ENCODE measurements around the gene KCNJ9.
A peak's percentile ranks its signal among the peaks of the same experiment; 100 is the strongest.

The KCNJ9 gene

GRCh38 chr1:160064164-160064563 is 17.2 kb upstream of the KCNJ9 start:
- DNase-seq: no peak
- in situ Hi-C loops (cut with MboI; ENCODE audit: low pct_unique_long_range_greater_than_20kb, low sequenced_read_pairs): no loop called here

DNA sequence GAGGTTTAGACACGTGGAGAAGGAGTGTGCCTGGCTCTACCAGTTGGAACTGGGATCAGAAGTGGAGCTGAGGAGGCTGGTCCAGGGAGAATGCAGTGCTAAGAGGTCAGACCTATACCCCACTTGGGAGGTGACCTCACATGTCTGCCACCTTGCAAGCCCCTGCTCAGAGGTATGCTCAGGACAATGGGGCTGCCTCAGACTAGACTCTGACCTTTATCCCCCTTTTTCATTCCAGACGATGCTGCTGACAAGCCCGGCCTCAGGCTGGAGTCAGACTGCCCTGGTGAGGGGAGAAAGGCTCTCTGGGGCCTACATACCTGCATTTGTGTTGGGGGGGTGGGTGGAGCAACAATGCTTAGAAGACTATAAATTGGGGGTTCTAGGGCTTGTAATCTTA is 16.6 kb upstream of the KCNJ9 start:
- in situ Hi-C loops (cut with MboI; ENCODE audit: low pct_unique_long_range_greater_than_20kb, low sequenced_read_pairs): no loop called here
- no peak for DNase-seq

- no peak for DNase-seq
- in situ Hi-C loops (cut with MboI; ENCODE audit: low pct_unique_long_range_greater_than_20kb, low sequenced_read_pairs): no loop called here
Observed at GRCh38 chr1:160066829-160067745, 14.3 kb upstream of the KCNJ9 start.

GRCh38 chr1:160068225-160068624 is 13.1 kb upstream of the KCNJ9 start:
- no peak for DNase-seq
- in situ Hi-C loops (cut with MboI; ENCODE audit: low pct_unique_long_range_greater_than_20kb, low sequenced_read_pairs): no loop called here

DNA sequence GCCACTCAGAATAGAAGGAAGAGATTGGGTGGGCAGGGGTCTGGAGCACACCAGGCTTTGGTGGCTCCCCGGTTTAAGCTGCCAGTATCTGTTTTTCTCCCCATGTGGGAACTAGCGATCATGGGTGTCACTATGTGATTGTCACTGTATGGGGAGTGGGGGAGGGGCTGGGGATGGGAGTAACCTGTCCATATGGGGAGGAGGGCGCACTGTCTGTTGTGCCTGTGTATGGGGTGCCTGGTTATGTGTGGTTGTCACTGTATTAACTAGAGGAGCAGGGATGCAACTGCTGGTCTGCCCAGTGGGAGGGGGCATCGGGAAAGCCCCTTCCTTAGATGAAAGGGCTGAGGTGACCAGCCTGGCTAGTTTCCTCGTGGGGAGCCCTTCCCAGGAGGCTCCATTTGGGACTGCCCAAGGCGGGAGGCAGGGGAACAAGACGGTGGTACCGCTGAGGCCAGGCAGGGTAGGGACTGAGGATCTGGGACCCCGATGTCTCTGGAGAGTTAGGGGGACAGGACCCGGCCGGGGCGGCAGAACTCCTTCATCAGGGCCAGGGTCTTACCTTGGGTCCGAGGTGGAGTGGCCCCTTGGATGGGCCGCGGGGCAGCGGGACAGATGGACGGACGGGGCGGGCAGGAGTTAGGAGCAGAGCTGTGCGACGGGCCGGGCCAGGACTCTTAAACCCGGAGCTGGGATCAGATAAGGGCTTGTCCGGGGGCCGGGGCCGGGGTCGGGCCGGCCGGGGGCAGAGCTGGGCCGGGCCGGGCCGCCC is 11.7 kb upstream of the KCNJ9 start, which contains the start of gene KCNJ10:
KCNJ10 (minus strand) TSS at position 701 of the 772 bp plus-strand sequence. CDS start 27,628 bp downstream, outside the sequence.
- in situ Hi-C loops (cut with MboI; ENCODE audit: low pct_unique_long_range_greater_than_20kb, low sequenced_read_pairs): no loop called here
- DNase-seq: no peak

DNA sequence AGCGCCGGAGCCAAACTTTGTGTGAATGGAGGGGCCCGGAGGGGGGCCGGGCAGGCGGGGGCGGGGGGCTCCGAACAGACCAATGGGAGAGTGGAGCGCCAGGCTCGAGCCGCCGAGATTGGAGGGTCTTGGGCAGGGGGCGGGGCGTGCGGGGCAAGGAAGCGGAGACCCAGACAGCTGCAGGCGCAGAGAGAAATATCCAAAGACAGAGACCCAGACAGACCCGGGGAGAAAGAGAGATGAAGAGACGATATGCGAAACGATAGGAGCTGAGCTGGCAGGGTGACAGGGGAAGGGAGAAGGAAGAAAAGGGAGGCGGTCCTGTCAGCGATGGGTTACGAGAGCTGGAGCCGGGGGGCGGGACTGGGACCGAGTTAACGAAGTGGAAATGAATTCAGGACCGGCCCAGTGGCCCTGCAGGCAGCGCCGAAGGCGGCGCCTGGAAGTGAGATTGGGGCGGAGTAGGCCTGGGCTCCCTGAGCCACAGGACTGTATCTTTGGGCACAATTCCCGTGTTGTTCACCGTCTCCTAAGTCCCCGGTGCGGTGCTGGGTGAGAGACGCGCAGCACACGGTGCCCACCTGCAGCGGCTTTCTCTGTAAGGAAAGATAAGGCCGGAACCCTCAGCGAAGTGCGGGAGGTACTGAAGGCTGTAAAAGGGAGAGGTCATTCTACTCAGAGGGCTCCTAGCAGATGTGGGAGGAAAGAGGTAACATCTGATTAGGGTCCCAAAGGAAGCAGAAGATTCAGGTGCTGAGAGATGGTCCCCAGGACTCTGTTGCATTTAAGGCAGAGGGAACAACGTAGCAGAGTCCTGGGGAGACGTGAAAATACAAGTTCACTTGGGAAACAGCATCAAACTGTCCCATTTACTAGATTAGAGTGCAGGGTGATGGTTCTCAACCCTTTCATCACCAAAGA is 10.8 kb upstream of the KCNJ9 start:
- DNase-seq: peak; percentile 48
- in situ Hi-C loops (cut with MboI; ENCODE audit: low pct_unique_long_range_greater_than_20kb, low sequenced_read_pairs): no loop called here

- no peak for DNase-seq
Observed at GRCh38 chr1:160071289-160071688, 10.0 kb upstream of the KCNJ9 start.

DNA sequence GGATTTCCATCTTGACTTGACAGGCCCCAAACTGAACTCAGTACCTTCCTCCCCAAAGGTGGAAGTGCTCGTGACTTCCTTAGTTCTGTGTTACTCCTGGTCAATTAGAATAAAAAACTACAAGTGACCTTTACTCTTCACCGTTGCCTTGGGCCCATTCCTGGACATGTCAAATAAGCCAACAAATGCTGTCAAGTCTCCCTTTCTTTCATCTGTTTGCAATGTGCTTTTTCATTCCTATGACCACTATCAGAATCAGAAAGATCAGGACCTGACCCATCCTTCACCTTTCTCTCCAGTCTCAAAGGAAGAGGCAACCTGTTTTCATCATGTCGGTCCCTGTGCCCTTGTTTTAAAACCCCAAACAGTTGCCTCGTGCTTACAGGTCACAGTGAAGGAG is 6.5 kb upstream of the KCNJ9 start:
- no peak for DNase-seq
- in situ Hi-C loops (cut with MboI; ENCODE audit: low pct_unique_long_range_greater_than_20kb, low sequenced_read_pairs): no loop called here

More at GRCh38 chr1:160071289-160071688, 10.0 kb upstream of the KCNJ9 start:
- in situ Hi-C loops (cut with MboI; ENCODE audit: low pct_unique_long_range_greater_than_20kb, low sequenced_read_pairs): no loop called here

DNA sequence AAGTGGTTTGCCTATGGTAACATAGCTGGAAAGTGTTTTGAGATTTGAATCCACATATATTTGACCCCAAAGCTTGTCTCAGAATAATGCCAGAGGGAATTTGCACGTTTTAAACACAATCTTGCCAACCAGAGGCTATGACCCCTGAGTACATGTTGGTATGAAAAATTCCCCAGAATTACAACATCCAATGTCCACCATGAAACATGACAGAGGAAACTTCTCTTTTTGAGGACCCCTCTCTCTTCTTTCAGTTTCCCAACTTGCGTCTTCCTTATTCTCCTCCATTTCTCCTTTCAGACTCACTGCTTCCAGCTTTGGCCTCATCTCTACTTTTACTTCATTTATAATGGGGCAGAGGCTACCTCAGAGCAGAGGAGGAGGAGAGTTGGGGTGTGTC is 5.5 kb upstream of the KCNJ9 start:
- in situ Hi-C loops (cut with MboI; ENCODE audit: low pct_unique_long_range_greater_than_20kb, low sequenced_read_pairs): no loop called here
- no peak for DNase-seq

GRCh38 chr1:160076295-160076694 is 5.0 kb upstream of the KCNJ9 start:
- DNase-seq: no peak
- in situ Hi-C loops (cut with MboI; ENCODE audit: low pct_unique_long_range_greater_than_20kb, low sequenced_read_pairs): no loop called here

- in situ Hi-C loops (cut with MboI; ENCODE audit: low pct_unique_long_range_greater_than_20kb, low sequenced_read_pairs): no loop called here
- no peak for DNase-seq
Observed at GRCh38 chr1:160077486-160077885, 3.9 kb upstream of the KCNJ9 start.

GRCh38 chr1:160078512-160079195 is 2.7 kb upstream of the KCNJ9 start:
- peak; percentile 82 for DNase-seq
- in situ Hi-C loops (cut with MboI; ENCODE audit: low pct_unique_long_range_greater_than_20kb, low sequenced_read_pairs): no loop called here

GRCh38 chr1:160079448-160079847 is 1.9 kb upstream of the KCNJ9 start:
- DNase-seq: no peak
- in situ Hi-C loops (cut with MboI; ENCODE audit: low pct_unique_long_range_greater_than_20kb, low sequenced_read_pairs): no loop called here

GRCh38 chr1:160080381-160081100 is 797 bp upstream of the KCNJ9 start:
- no peak for DNase-seq
- in situ Hi-C loops (cut with MboI; ENCODE audit: low pct_unique_long_range_greater_than_20kb, low sequenced_read_pairs): no loop called here

- in situ Hi-C loops (cut with MboI; ENCODE audit: low pct_unique_long_range_greater_than_20kb, low sequenced_read_pairs): no loop called here
- DNase-seq: no peak
Observed at GRCh38 chr1:160082487-160082886, 1.1 kb downstream of the KCNJ9 start.

- no peak for DNase-seq
- in situ Hi-C loops (cut with MboI; ENCODE audit: low pct_unique_long_range_greater_than_20kb, low sequenced_read_pairs): no loop called here
Observed at GRCh38 chr1:160082926-160083325, 1.6 kb downstream of the KCNJ9 start.

DNA sequence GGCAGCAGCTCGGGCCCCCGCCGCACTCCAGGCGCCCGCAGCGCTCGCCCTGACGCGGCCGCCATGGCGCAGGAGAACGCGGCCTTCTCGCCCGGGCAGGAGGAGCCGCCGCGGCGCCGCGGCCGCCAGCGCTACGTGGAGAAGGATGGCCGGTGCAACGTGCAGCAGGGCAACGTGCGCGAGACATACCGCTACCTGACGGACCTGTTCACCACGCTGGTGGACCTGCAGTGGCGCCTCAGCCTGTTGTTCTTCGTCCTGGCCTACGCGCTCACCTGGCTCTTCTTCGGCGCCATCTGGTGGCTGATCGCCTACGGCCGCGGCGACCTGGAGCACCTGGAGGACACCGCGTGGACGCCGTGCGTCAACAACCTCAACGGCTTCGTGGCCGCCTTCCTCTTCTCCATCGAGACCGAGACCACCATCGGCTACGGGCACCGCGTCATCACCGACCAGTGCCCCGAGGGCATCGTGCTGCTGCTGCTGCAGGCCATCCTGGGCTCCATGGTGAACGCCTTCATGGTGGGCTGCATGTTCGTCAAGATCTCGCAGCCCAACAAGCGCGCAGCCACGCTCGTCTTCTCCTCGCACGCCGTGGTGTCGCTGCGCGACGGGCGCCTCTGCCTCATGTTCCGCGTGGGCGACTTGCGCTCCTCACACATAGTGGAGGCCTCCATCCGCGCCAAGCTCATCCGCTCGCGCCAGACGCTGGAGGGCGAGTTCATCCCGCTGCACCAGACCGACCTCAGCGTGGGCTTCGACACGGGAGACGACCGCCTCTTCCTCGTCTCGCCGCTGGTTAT is 2.8 kb downstream of the KCNJ9 start:
- in situ Hi-C loops (cut with MboI; ENCODE audit: low pct_unique_long_range_greater_than_20kb, low sequenced_read_pairs): no loop called here
- no peak for DNase-seq

Measured in KBM-7 (cell line).